ENCODE measurements around the gene HECTD3. TPM values are rescaled to one million over a fixed set of nuclear protein-coding genes. Genes with fewer than 3 reads are reported as not detected.
"Not testable (repeated sequence)": the region's sequence is repeated elsewhere in the genome, so short reads cannot be mapped to it uniquely, and the experiment has no call there.

Gene HECTD3
- total RNA-seq, 1 experiment from 2014 or later = 29.5 TPM

GRCh38 chr1:44964396-44964795, 46.7 kb downstream of the HECTD3 start:
- Histone ChIP-seq H3K9me3 (ENCODE audit: low read depth, low read length, poor library complexity, severe bottlenecking) (no peaks in the 10 kb centered on the region), H3K27me3 (replicated peaks; ENCODE audit: insufficient read depth, low read depth, low read length, poor library complexity) (no peaks in the 10 kb centered on the region), H3K36me3 (ENCODE audit: insufficient read depth, low read length, poor library complexity, severe bottlenecking) (no peaks in the 10 kb centered on the region), H3K4me1 (ENCODE audit: insufficient read depth, low read length, poor library complexity, severe bottlenecking) (no peaks in the 10 kb centered on the region), H3K4me3 (ENCODE audit: low read depth, low read length, poor library complexity, severe bottlenecking) (no peak overlapping the region), H3K27ac (ENCODE audit: low read depth, low read length, poor library complexity, severe bottlenecking) (no peak overlapping the region)
- DNase-seq (ENCODE audit: low spot score) = no peak
- TF ChIP-seq EZH2 (IDR thresholded peaks at IDR 0.05; ENCODE audit: borderline replicate concordance, low read depth, low read length, poor library complexity, severe bottlenecking) = no peak
- TF ChIP-seq, protein P1, sequence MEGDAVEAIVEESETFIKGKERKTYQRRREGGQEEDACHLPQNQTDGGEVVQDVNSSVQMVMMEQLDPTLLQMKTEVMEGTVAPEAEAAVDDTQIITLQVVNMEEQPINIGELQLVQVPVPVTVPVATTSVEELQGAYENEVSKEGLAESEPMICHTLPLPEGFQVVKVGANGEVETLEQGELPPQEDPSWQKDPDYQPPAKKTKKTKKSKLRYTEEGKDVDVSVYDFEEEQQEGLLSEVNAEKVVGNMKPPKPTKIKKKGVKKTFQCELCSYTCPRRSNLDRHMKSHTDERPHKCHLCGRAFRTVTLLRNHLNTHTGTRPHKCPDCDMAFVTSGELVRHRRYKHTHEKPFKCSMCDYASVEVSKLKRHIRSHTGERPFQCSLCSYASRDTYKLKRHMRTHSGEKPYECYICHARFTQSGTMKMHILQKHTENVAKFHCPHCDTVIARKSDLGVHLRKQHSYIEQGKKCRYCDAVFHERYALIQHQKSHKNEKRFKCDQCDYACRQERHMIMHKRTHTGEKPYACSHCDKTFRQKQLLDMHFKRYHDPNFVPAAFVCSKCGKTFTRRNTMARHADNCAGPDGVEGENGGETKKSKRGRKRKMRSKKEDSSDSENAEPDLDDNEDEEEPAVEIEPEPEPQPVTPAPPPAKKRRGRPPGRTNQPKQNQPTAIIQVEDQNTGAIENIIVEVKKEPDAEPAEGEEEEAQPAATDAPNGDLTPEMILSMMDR (conservative IDR thresholded peaks at IDR 0.05; ENCODE audit: low read depth, low read length) = no peak
- ChIA-PET POLR2A (ENCODE audit: low non-redundant PET) (no interaction called here), CTCF (no interaction called here)
- no TSS peak for BruUV-seq (replicated peaks)
- intact Hi-C loops (cut with micrococcal nuclease; ENCODE audit: unreplicated experiment) = no loop called here

GRCh38 chr1:44962729-44963128, 48.4 kb downstream of the HECTD3 start:
- no peak overlapping the region for H3K27ac ChIP-seq (ENCODE audit: low read depth, low read length, poor library complexity, severe bottlenecking)
- no peak overlapping the region for H3K4me3 ChIP-seq (ENCODE audit: low read depth, low read length, poor library complexity, severe bottlenecking)
- no peak for TF ChIP-seq EZH2 (IDR thresholded peaks at IDR 0.05; ENCODE audit: borderline replicate concordance, low read depth, low read length, poor library complexity, severe bottlenecking)
- TF ChIP-seq, protein P1 (conservative IDR thresholded peaks at IDR 0.05; ENCODE audit: low read depth, low read length) = no peak
- no peak for DNase-seq (ENCODE audit: low spot score)
- H3K9me3 ChIP-seq (ENCODE audit: low read depth, low read length, poor library complexity, severe bottlenecking) = no peaks in the 10 kb centered on the region
- no peaks in the 10 kb centered on the region for H3K36me3 ChIP-seq (ENCODE audit: insufficient read depth, low read length, poor library complexity, severe bottlenecking)
- BruUV-seq (replicated peaks) = no TSS peak
- no peaks in the 10 kb centered on the region for H3K4me1 ChIP-seq (ENCODE audit: insufficient read depth, low read length, poor library complexity, severe bottlenecking)
- no peaks in the 10 kb centered on the region for H3K27me3 ChIP-seq (replicated peaks; ENCODE audit: insufficient read depth, low read depth, low read length, poor library complexity)
- ChIA-PET CTCF (no interaction called here), POLR2A (ENCODE audit: low non-redundant PET) (no interaction called here)
- intact Hi-C loops (cut with micrococcal nuclease; ENCODE audit: unreplicated experiment) = no loop called here

DNA sequence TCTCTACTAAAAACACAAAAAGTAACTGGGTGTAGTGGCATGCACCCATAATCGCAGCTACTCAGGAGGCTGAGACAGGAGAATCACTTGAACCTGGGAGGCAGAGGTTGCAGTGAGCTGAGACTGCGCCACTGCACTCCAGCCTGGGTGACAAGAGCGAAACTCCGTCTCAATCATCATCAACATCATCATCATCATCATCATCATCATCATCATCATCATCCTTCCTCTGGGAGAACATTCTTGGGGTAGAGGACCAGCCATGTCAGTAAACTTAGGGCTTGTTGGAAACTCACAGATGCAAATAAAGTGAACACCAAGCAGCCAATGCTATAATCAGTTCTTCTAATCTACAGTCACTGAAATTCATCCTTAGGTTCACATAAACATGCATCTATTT, 49.1 kb downstream of the HECTD3 start:
- H3K4me3 ChIP-seq (ENCODE audit: low read depth, low read length, poor library complexity, severe bottlenecking); H3K9me3 ChIP-seq (ENCODE audit: low read depth, low read length, poor library complexity, severe bottlenecking); H3K27me3 ChIP-seq (replicated peaks; ENCODE audit: insufficient read depth, low read depth, low read length, poor library complexity); intact Hi-C loops (cut with micrococcal nuclease; ENCODE audit: unreplicated experiment); BruUV-seq (replicated peaks); POLR2A ChIA-PET (ENCODE audit: low non-redundant PET); H3K4me1 ChIP-seq (ENCODE audit: insufficient read depth, low read length, poor library complexity, severe bottlenecking); H3K36me3 ChIP-seq (ENCODE audit: insufficient read depth, low read length, poor library complexity, severe bottlenecking); DNase-seq (ENCODE audit: low spot score); H3K27ac ChIP-seq (ENCODE audit: low read depth, low read length, poor library complexity, severe bottlenecking); CTCF ChIA-PET: not testable (repeated sequence)

DNA sequence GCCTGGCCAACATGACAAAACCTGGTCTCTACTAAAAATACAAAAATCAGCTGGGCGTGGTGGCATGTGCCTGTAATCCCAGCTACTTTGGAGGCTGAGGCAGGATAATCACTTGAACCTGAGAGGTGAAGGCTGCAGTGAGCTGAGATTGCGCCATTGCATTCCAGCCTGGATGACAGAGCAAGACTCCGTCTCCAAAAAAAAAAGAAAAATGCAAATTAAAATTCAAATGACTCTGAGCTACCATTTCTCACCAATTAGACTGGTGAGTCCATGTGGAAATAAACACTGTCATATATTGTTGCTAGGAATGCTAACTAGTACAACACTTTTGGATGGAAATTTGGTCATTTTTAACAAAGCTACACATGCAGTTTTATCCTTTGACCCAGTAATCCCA, 53.6 kb downstream of the HECTD3 start:
- BruUV-seq (replicated peaks); H3K9me3 ChIP-seq (ENCODE audit: low read depth, low read length, poor library complexity, severe bottlenecking); H3K27me3 ChIP-seq (replicated peaks; ENCODE audit: insufficient read depth, low read depth, low read length, poor library complexity); H3K4me3 ChIP-seq (ENCODE audit: low read depth, low read length, poor library complexity, severe bottlenecking); H3K27ac ChIP-seq (ENCODE audit: low read depth, low read length, poor library complexity, severe bottlenecking); DNase-seq (ENCODE audit: low spot score); POLR2A ChIA-PET (ENCODE audit: low non-redundant PET); intact Hi-C loops (cut with micrococcal nuclease; ENCODE audit: unreplicated experiment); H3K4me1 ChIP-seq (ENCODE audit: insufficient read depth, low read length, poor library complexity, severe bottlenecking); H3K36me3 ChIP-seq (ENCODE audit: insufficient read depth, low read length, poor library complexity, severe bottlenecking); CTCF ChIA-PET: not testable (repeated sequence)

- DNase-seq (ENCODE audit: low spot score); H3K27ac ChIP-seq (ENCODE audit: low read depth, low read length, poor library complexity, severe bottlenecking); H3K27me3 ChIP-seq (replicated peaks; ENCODE audit: insufficient read depth, low read depth, low read length, poor library complexity); H3K36me3 ChIP-seq (ENCODE audit: insufficient read depth, low read length, poor library complexity, severe bottlenecking); H3K9me3 ChIP-seq (ENCODE audit: low read depth, low read length, poor library complexity, severe bottlenecking); intact Hi-C loops (cut with micrococcal nuclease; ENCODE audit: unreplicated experiment); POLR2A ChIA-PET (ENCODE audit: low non-redundant PET); BruUV-seq (replicated peaks); H3K4me3 ChIP-seq (ENCODE audit: low read depth, low read length, poor library complexity, severe bottlenecking); CTCF ChIA-PET; H3K4me1 ChIP-seq (ENCODE audit: insufficient read depth, low read length, poor library complexity, severe bottlenecking): not testable (repeated sequence)
Observed at GRCh38 chr1:44956077-44956476, 55.0 kb downstream of the HECTD3 start.

Data from A673 (cell line).